Thoracic aorta (tissue), 2 donors: ENCODE data around the gene SPRED1. TPM values are rescaled to one million over a fixed set of nuclear protein-coding genes. Genes with fewer than 3 reads are reported as not detected.

Experiments used
- ATAC-seq: fragments of 150-250 bp; one replicate; pipeline ENCODE4 v1.8.0; 2017; ENCODE audit warnings: low read depth; ENCODE audit not compliant: insufficient number of reproducible peaks, low FRiP score
- DNase-seq: peaks from one replicate; pipeline ENCODE4 v3.0.0-alpha.2; 2020; ENCODE audit warnings: low spot score
- H3K27ac ChIP-seq, 2 donors: fragments of 200-600 bp; sonication (generic); 1 replicate in 1 of 2; 2 replicates in 1 of 2; pipeline ENCODE4 v1.5.1; 2016; ENCODE audit warnings: mild to moderate bottlenecking in 2 of 2, moderate library complexity in 2 of 2
- H3K27me3 ChIP-seq: fragments of 200-600 bp; sonication (generic); replicated peaks from 2 replicates; pipeline ENCODE4 v1.6.0; 2016; ENCODE audit warnings: mild to moderate bottlenecking; ENCODE audit not compliant: insufficient read depth
- H3K36me3 ChIP-seq: fragments of 200-600 bp; sonication (generic); one replicate; pipeline ENCODE4 v1.5.1; 2016
- H3K4me1 ChIP-seq, 2 donors: fragments of 200-600 bp; sonication (generic); 1 replicate in 1 of 2; 2 replicates in 1 of 2; pipeline versions ENCODE4 v1.5.1 to v1.6.0; 2016; ENCODE audit warnings: low read depth in 2 of 2, mild to moderate bottlenecking in 1 of 2; ENCODE audit not compliant: control insufficient read depth in 1 of 2
- H3K4me3 ChIP-seq: fragments of 200-600 bp; sonication (generic); 2 replicates; pipeline ENCODE4 v1.5.1; 2016; ENCODE audit warnings: mild to moderate bottlenecking
- H3K9me3 ChIP-seq: fragments of 200-600 bp; sonication (generic); 2 replicates; pipeline ENCODE4 v1.5.1; 2016
- total RNA-seq, 2 donors: library from RNA; depleted of rRNA; stranded (reverse); fragments of >200 nt; gene quantifications; one replicate each; pipeline versions ENCODE4 v1.1.0 to v1.2.3, GENCODE V29; 2016
- TF ChIP-seq, protein P1 (sequence below): fragments of 200-600 bp; sonication (generic); IDR thresholded peaks from one replicate; pipeline ENCODE4 v1.5.1; 2019; ENCODE audit warnings: antibody characterized with exemption

The SPRED1 gene
- total RNA-seq, 2 donors from 2014 or later: 24.6 to 49.5 TPM

DNA sequence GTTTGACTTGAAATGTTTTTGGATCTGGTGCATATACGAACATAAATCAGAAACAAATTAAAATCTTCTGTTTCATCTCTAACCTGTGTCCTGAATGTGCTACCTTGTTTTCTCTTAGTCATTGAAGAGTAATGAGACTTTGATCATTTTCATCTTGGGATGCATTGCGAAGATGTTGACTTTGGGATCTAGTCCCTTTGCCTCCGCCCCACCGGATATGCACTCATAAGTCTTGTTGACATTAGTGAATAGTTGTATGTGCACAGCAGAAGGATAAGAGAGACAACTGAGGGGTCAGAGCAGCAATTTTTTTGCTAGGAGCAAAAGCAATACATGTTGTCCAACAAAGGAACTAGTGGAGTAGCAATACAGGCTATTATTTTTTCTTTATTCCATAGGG is 35.9 kb upstream of the SPRED1 start:
- Histone ChIP-seq H3K36me3 (no peaks in the 10 kb centered on the region), H3K27ac (no peak overlapping the region), H3K9me3 (no peaks in the 10 kb centered on the region), H3K4me3 (no peak overlapping the region), H3K4me1 (peaks cover 4 to 9% of the 10 kb centered on the region in 2 donors), H3K27me3 (no peaks in the 10 kb centered on the region)
- DNase-seq: no peak
- ATAC-seq: no peak
- TF ChIP-seq, protein P1, sequence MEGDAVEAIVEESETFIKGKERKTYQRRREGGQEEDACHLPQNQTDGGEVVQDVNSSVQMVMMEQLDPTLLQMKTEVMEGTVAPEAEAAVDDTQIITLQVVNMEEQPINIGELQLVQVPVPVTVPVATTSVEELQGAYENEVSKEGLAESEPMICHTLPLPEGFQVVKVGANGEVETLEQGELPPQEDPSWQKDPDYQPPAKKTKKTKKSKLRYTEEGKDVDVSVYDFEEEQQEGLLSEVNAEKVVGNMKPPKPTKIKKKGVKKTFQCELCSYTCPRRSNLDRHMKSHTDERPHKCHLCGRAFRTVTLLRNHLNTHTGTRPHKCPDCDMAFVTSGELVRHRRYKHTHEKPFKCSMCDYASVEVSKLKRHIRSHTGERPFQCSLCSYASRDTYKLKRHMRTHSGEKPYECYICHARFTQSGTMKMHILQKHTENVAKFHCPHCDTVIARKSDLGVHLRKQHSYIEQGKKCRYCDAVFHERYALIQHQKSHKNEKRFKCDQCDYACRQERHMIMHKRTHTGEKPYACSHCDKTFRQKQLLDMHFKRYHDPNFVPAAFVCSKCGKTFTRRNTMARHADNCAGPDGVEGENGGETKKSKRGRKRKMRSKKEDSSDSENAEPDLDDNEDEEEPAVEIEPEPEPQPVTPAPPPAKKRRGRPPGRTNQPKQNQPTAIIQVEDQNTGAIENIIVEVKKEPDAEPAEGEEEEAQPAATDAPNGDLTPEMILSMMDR: no peak

DNA sequence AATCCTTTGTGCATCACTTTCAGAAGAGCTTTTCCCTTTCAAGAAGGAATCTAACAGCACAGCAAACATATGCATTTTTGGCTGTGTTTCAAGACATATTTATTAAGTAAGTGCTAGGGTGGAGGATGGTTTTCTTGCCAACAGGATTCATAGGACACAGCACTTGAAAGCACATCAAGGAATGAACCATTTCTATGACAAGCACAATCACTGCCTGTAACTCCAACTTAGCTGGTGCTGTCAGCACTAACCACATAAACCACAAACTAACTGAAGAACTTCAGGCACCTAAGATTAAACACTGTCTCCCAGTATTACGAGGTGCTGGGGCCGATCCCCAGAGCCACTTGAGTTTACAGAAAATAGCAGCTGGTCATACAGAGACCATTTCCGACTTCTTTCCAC is 35.4 kb upstream of the SPRED1 start:
- Histone ChIP-seq H3K4me1 (peaks cover 4 to 9% of the 10 kb centered on the region in 2 donors), H3K36me3 (no peaks in the 10 kb centered on the region), H3K27ac (no peak overlapping the region), H3K9me3 (no peaks in the 10 kb centered on the region), H3K27me3 (no peaks in the 10 kb centered on the region), H3K4me3 (no peak overlapping the region)
- TF ChIP-seq, protein P1: no peak
- DNase-seq (no peak), ATAC-seq (no peak)

DNA sequence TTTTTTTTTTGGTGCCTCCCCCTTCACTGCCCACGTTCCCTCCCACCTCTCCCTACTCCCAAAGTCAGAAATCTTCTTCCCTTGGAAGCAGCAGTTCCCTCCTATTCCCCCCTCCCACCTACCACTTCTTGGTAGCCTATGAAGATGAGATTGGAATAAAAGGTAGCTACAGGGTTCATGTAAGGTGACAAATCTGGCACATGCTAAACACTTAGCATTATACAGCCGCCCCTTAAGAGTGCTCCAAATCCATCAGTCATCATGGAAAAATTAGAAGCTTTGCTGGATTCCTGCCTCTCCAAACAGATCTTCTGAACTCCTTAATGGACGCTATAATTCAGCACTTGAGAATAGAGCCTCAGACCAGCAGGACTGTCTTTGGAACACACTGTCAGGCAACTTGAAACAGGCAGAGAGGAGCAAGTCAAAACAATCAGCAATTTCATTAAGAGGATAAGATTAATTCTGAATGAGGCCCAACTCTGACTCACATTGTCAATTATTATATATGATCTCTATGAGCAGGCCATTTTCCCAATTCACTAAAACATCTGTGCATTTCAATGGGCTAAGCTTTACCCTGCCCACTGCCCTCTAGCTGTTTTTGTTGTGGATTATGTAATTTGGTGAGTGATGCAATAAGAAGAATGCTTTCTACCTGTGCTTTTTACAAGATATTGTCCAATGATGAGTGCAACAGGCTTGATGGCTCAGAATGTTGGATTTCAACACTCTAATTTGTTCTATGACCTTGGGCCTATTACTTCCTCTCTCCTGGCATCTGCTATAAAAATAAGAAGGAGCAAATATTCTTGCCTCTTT is 34.6 kb upstream of the SPRED1 start:
- H3K27ac ChIP-seq: no peak overlapping the region
- TF ChIP-seq, protein P1: no peak

GRCh38 chr15:38220606-38221273 is 31.9 kb upstream of the SPRED1 start:
- H3K27ac ChIP-seq: no peak overlapping the region
- H3K27me3 ChIP-seq: no peaks in the 10 kb centered on the region
- no peaks in the 10 kb centered on the region for H3K36me3 ChIP-seq
- ATAC-seq (no peak), DNase-seq (no peak)
- TF ChIP-seq, protein P1: no peak
- H3K4me1 ChIP-seq: peaks cover 4 to 9% of the 10 kb centered on the region in 2 donors
- H3K4me3 ChIP-seq: no peak overlapping the region
- H3K9me3 ChIP-seq: no peaks in the 10 kb centered on the region

More for the DNA sequence above, 34.6 kb upstream of the SPRED1 start:
- no peak for DNase-seq
- H3K4me3 ChIP-seq: no peak overlapping the region
- H3K4me1 ChIP-seq: peaks cover 4 to 9% of the 10 kb centered on the region in 2 donors
- no peaks in the 10 kb centered on the region for H3K9me3 ChIP-seq
- no peak for ATAC-seq
- no peaks in the 10 kb centered on the region for H3K36me3 ChIP-seq
- H3K27me3 ChIP-seq: no peaks in the 10 kb centered on the region

DNA sequence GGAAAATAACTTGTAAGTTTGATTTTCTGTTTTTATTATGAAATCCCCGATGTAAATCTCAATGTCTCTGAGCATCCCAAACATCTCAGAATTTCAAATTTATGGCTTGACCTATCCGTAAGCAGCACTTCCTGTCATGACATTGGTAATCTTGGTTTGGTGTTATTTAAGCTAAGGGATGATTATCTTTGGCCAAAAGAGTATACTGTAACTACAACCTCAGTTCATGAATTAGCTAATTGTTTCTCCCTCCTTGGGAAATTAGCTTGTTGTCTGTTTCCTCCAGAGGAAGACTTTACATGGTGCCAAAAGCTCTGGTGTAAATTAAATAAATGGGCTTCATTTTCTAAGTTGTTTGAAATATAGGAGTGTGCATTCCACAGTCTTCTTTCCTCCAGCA is 28.1 kb upstream of the SPRED1 start:
- ATAC-seq (no peak), DNase-seq (no peak)
- TF ChIP-seq, protein P1: no peak
- H3K27ac ChIP-seq: no peak overlapping the region
- no peaks in the 10 kb centered on the region for H3K27me3 ChIP-seq
- H3K9me3 ChIP-seq: no peaks in the 10 kb centered on the region
- no peak overlapping the region for H3K4me3 ChIP-seq
- H3K4me1 ChIP-seq: no peaks in the 10 kb centered on the region
- no peaks in the 10 kb centered on the region for H3K36me3 ChIP-seq
